Ectodermal cell (in vitro differentiated cells): Measurements from ENCODE around the gene MSL1.

Source experiments
- H3K27ac ChIP-seq: 2 replicates; pipeline ENCODE4 v1.7.0; 2013; ENCODE audit warnings: mild to moderate bottlenecking, low read depth, low read length; ENCODE audit not compliant: insufficient read depth, poor library complexity, severe bottlenecking
- H3K27me3 ChIP-seq: 2 replicates; pipeline ENCODE4 v1.7.0; 2013; ENCODE audit warnings: mild to moderate bottlenecking, low read length; ENCODE audit not compliant: insufficient read depth, control insufficient read depth, poor library complexity, severe bottlenecking
- H3K36me3 ChIP-seq: one replicate; pipeline ENCODE4 v1.7.0; 2013; ENCODE audit warnings: low read length; ENCODE audit not compliant: control insufficient read depth, insufficient read depth
- H3K4me1 ChIP-seq: one replicate; pipeline ENCODE4 v1.7.0; 2013; ENCODE audit warnings: low read length; ENCODE audit not compliant: control insufficient read depth, insufficient read depth
- H3K4me3 ChIP-seq: 2 replicates; pipeline ENCODE4 v1.7.0; 2013; ENCODE audit warnings: low read depth, low read length, control low read depth; ENCODE audit not compliant: insufficient read depth
- H3K9me3 ChIP-seq: 2 replicates; pipeline ENCODE4 v1.7.0; 2013; ENCODE audit warnings: mild to moderate bottlenecking, low read length, moderate library complexity; ENCODE audit not compliant: control insufficient read depth
- WGBS, 2 experiments: methylation state at CpG; one replicate each; pipeline ENCODE4 v1.1.7; 2013; ENCODE audit warnings: missing lambda C conversion rate in 2 of 2; 5-methylcytosine and 5-hydroxymethylcytosine counted together

MSL1 gene

GRCh38 chr17:40079545-40079944 is 42.2 kb upstream of the MSL1 start:
- H3K9me3 ChIP-seq = no peaks in the 10 kb centered on the region
- WGBS, 2 experiments = 89 to 91% methylated on average over 3 of the region's 3 CpGs

GRCh38 chr17:40084477-40084876 is 37.3 kb upstream of the MSL1 start:
- WGBS, 2 experiments = 97% methylated on average over 14 of the region's 14 CpGs
- Histone ChIP-seq H3K4me1 (no peaks in the 10 kb centered on the region), H3K36me3 (peaks cover 10% of the 10 kb centered on the region), H3K27me3 (no peaks in the 10 kb centered on the region), H3K9me3 (no peaks in the 10 kb centered on the region), H3K4me3 (no peak overlapping the region), H3K27ac (no peak overlapping the region)

More at GRCh38 chr17:40079545-40079944, 42.2 kb upstream of the MSL1 start:
- Histone ChIP-seq H3K4me3 (no peak overlapping the region), H3K4me1 (peaks cover 12% of the 10 kb centered on the region), H3K36me3 (no peaks in the 10 kb centered on the region), H3K27ac (no peak overlapping the region), H3K27me3 (no peaks in the 10 kb centered on the region)

DNA sequence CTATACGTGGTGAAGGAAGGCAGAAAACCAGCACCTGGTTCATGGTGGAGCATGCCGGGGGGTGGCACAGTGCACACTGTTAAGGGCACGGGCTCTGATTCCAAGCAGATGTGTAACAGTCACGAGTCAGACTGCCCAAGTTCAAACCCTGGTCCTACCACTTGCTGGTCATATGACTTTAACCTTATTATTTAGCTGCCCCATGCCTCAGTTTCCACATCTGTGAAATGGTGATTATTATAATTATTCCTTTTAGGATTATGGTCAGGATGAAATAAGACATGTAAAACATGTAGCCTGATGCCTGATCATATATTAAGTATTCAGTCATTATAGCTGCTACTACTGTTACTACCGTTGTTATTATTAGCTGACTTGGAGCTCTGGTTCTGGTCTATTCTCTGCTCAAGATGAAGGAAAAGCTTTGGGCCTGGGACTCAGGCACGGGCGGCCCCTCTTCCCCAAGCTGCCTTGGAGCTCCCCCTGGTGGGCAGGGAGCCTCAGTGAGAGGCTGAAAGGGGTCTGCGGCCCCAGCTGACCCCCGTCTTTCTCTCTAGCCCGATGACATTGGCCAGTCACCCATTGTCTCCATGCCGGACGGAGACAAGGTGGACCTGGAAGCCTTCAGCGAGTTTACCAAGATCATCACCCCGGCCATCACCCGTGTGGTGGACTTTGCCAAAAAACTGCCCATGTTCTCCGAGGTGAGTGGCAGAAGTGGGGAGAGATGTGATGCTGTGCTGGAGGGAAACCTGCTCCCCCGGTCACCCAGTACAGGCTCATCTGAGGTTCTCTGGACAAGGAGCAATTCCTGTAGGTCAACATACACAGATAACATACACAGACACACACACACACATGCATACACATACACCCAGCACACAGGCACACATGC is 35.4 kb upstream of the MSL1 start:
- Histone ChIP-seq H3K27ac (no peak overlapping the region), H3K27me3 (no peaks in the 10 kb centered on the region), H3K36me3 (peaks cover 10% of the 10 kb centered on the region), H3K4me3 (no peak overlapping the region), H3K4me1 (no peaks in the 10 kb centered on the region), H3K9me3 (no peaks in the 10 kb centered on the region)
- WGBS, 2 experiments = 79 to 83% methylated on average over 17 of the region's 17 CpGs

DNA sequence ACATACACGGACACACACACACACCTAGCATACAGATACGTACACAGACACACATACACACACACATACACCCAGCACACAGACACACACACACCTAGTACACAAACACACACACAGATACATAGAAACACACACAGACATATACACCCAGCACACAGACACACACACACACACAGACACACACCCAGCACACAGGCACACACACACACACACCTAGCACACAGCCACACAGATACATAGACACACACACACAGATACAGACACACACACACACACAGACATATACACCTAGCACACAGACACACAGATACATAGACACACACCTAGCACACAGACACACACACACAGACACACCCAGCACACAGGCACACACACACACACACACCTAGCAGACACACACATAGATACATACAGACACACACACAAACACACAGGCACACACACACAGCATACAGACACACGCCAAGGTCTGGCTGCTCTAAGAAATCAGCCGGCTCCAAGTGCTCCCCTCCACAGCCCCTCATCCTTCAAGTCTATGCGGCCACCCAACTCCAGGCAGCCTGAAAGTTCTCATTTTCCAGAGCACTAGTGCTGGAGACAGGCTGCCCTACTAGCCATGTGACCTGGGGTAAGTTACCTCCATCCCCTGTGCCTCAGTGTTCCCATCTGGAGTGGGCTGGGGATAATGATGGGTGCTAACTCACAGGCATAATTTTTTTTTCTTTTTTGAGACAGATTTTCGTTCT is 34.5 kb upstream of the MSL1 start:
- WGBS, 2 experiments = 92% methylated on average over 6 of the region's 6 CpGs
- peaks cover 5% of the 10 kb centered on the region for H3K4me1 ChIP-seq
- no peak overlapping the region for H3K27ac ChIP-seq
- H3K4me3 ChIP-seq = no peak overlapping the region
- H3K36me3 ChIP-seq = peaks cover 10% of the 10 kb centered on the region
- no peaks in the 10 kb centered on the region for H3K27me3 ChIP-seq
- no peaks in the 10 kb centered on the region for H3K9me3 ChIP-seq

DNA sequence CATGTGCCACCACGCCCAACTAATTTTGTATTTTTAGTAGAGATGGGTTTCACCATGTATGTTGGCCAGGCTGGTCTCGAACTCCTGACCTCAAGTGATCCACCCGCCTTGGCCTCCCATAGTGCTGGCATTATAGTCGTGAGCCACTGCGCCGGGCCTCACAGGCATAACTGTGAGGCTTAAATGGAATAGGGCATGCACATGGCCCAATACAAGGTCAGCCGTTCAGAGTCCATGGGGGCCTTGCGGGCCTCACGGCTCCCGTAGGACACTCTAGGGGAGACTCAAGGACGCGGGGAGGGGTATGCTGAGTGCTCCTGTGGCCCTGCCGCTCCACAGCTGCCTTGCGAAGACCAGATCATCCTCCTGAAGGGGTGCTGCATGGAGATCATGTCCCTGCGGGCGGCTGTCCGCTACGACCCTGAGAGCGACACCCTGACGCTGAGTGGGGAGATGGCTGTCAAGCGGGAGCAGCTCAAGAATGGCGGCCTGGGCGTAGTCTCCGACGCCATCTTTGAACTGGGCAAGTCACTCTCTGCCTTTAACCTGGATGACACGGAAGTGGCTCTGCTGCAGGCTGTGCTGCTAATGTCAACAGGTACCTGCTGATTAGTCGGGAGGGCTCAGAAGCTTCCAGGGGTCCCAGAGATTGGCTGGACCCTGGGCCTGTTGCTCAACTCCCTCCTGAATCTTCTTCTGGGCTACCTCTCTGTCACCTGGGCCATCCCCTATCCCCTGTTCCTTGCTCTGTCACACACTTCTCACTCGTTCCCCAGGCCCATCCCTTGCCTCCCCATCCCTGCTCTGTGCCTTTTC is 33.7 kb upstream of the MSL1 start:
- Histone ChIP-seq H3K36me3 (peaks cover 10% of the 10 kb centered on the region), H3K4me3 (no peak overlapping the region), H3K27ac (no peak overlapping the region), H3K9me3 (no peaks in the 10 kb centered on the region), H3K27me3 (no peaks in the 10 kb centered on the region), H3K4me1 (peaks cover 5% of the 10 kb centered on the region)
- WGBS, 2 experiments = 93% methylated on average over 28 of the region's 28 CpGs

DNA sequence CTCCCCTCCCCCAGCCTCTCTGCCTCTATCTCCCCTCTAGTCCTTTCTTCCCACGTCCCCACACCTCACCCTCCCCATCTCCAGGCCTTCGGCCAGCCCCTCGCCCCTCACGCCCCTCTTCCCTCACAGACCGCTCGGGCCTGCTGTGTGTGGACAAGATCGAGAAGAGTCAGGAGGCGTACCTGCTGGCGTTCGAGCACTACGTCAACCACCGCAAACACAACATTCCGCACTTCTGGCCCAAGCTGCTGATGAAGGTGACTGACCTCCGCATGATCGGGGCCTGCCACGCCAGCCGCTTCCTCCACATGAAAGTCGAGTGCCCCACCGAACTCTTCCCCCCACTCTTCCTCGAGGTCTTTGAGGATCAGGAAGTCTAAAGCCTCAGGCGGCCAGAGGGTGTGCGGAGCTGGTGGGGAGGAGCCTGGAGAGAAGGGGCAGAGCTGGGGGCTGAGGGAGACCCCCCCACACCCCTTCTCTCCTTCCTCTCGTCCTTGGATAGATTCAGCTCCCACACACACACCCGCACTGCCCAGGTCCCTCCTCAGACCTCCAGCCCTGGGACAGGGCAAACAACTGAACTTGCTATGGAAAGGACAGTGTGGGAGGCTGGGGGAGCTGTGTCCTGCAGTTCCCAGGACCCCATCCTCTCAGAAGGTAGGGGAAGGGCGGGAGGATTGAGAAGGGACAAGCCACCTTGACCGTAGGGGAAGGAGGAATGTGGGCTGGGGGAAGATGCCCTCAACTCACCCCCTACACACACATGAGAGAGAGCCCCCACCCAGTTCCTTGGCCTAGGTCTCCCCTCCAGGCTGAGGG is 32.5 kb upstream of the MSL1 start:
- WGBS, 2 experiments = 89 to 90% methylated on average over 24 to 26 of the region's 26 CpGs
- peaks cover 19% of the 10 kb centered on the region for H3K36me3 ChIP-seq
- peaks cover 5% of the 10 kb centered on the region for H3K4me1 ChIP-seq

GRCh38 chr17:40090237-40091119 is 31.3 kb upstream of the MSL1 start:
- H3K4me1 ChIP-seq = peaks cover 5% of the 10 kb centered on the region
- H3K36me3 ChIP-seq = peaks cover 19% of the 10 kb centered on the region
- H3K4me3 ChIP-seq = no peak overlapping the region
- WGBS, 2 experiments = 83 to 85% methylated on average over 12 to 14 of the region's 14 CpGs
- no peak overlapping the region for H3K27ac ChIP-seq
- no peaks in the 10 kb centered on the region for H3K27me3 ChIP-seq
- H3K9me3 ChIP-seq = no peaks in the 10 kb centered on the region

More for the DNA sequence above, 32.5 kb upstream of the MSL1 start:
- Histone ChIP-seq H3K27me3 (no peaks in the 10 kb centered on the region), H3K27ac (no peak overlapping the region), H3K9me3 (no peaks in the 10 kb centered on the region), H3K4me3 (no peak overlapping the region)

DNA sequence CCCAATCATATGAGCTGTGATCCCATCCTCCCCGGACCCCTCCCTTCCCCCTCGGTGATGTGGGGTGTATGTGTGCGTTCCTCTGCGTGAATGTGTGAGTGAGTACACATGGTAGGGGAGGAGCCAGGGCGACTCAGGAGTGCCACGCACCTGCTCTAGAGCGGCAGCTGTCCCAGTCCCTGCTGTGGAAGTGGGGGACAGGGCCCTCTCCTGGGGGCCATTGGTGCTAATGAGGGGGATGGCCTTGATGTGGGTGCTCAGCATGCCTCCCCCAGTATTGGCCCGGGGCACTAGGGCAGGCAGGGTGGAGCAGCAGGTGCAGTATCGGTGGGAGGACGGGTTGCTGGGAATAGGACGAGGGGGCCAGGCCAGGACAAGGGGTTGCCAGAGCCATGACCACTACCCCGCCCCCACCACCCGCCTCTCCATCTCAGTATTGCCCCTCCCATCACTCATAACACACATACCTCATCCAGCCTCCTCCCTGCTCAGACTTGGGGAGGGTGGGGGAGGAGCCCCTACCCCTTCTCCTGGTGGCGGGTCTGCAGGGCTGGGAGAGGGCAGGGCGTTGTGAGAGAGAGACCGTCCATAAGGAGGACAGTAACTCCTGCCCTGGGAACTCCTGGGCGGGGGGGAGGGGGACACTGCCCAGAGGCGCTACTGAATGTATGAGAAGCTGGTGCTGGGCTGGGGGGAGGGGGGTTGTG is 29.9 kb upstream of the MSL1 start:
- 66 to 69% methylated on average over 14 to 18 of the region's 18 CpGs for WGBS, 2 experiments
- peaks cover 5% of the 10 kb centered on the region for H3K4me1 ChIP-seq
- no peak overlapping the region for H3K27ac ChIP-seq
- H3K9me3 ChIP-seq = no peaks in the 10 kb centered on the region
- H3K27me3 ChIP-seq = no peaks in the 10 kb centered on the region
- H3K4me3 ChIP-seq = no peak overlapping the region
- peaks cover 19% of the 10 kb centered on the region for H3K36me3 ChIP-seq
